ENCODE measurements around the gene PIN4.

PIN4 gene
- 2.7 to 18.1 (median 13.8) reads per million in 9 experiments for total RNA-seq

DNA sequence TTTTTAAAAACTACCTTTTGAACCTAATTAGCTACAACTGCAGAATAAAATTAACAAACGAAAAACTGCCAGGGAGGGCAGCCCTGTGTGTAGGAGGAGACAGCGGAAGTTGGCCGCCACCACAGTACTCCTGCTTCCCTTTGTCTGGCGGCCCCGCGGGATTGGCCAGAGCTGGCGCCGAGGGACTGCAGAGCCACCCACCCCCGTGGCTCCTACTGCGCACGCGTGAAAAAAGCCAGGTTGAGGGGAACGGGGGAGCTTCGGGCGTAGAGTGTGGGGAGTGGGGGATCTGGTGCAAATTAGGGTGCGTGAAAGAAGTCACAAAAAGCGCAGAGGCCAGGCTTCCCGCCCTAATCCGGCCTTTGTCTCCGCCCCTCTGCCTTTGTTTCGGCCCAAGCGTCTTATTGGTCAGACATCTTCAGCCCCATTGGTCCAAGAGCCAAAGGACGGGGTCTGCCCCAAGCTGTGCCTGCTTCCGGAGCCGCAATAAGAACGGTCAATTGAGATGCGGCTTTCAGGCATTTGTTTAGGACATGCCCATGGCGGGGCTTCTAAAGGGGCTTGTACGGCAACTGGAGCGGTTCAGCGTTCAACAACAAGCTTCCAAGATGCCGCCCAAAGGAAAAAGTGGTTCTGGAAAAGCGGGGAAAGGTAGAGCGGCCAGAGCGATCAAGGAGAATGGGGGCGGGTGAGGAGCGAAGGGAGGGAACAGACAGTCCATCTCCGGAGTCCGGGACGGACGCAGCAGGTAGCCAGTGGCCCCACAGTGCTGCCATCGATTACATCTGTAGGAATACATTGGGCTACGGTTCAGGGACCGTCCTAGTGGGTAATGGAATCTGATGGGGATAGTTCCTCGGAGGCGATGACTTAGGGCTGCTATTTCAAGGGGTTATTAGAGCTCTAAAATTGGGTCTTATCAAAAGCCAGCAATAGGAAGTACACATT lies at the start of gene PIN4:
PIN4 (plus strand) TSS at position 580 of the 948 bp plus-strand sequence; CDS start at position 609, 29 bp downstream.
- no peak within 1 kb of the TSS for H3K4me3 Mint-ChIP-seq
- peaks cover 8% of the 10 kb centered on the region for H3K36me3 Mint-ChIP-seq (ENCODE audit: insufficient read depth)
- DNase-seq (peak; percentile 72 to 78 (median 77)), ATAC-seq (replicated peaks) (peak; percentile 90)
- H3K4me1 Mint-ChIP-seq (ENCODE audit: low read depth in 2 of 2): peaks cover 7 to 8% of the 10 kb centered on the region in 2 donors
- no peaks in the 10 kb centered on the region for H3K9me3 Mint-ChIP-seq
- H3K27me3 Mint-ChIP-seq: no peaks in the 10 kb centered on the region
- H3K27ac Mint-ChIP-seq: no peak within 1 kb of the TSS

DNA sequence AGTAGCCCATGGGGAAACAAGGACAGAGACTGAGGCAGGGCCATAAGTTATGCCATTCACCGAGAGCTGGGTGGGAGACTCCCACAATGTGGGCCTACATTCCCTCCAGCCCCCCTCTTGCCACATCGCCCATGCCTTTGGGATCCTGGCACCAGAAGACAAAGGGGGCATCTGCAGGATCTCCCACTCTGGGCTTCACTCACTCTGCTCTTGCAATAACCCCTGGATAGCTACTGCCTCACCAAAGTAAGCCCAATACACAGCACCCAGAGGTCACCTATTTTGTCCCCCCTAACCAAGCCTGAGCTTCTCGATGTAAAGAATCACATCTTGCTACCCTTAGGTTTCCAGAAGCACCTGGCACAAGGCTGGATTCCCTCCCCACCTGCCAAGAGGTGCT lies 49.1 kb upstream of the PIN4 start:
- Mint-ChIP-seq H3K9me3 (no peaks in the 10 kb centered on the region), H3K4me3 (peak overlapping the region; percentile 74 to 83), H3K27me3 (no peaks in the 10 kb centered on the region), H3K4me1 (ENCODE audit: low read depth in 2 of 2) (peaks cover 4 to 13% of the 10 kb centered on the region in 2 donors), H3K27ac (peak overlapping the region; percentile 86 to 91), H3K36me3 (ENCODE audit: insufficient read depth) (peaks cover 19% of the 10 kb centered on the region)
- no peak for DNase-seq
- ATAC-seq (replicated peaks): no peak

DNA sequence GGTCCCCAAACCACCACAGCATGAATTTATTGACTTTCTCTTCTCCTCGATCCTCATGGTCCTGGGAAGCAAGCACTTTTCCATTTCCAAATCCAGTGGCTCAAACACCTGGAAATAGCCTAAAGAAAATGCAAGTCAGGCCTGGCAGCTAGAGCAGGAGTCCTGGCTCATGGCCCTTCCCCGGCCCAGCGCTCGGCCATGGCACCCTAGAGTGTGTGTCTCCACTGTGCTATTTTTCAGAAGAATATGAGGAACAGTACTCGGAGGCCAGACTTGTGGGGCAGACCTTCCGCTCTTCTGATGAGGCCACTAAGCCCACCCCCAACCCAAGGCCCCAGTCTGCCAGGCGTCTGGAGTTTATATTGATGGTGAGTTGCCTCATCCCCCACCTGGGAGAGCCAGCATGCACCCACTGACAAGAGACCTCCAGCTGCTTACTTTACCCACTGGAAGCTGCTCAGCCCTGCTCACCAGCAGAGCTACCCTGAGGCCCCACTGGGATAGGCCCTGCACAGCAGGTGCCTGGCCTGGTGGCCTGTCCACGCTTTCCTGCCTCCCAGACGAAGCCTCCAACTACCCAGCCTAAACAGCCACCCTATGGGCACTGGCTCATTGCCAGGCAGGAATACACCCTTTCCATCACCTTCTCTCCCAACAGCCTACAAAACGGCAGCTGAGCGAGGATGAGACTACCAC lies 47.6 kb upstream of the PIN4 start:
- H3K36me3 Mint-ChIP-seq (ENCODE audit: insufficient read depth): peaks cover 19% of the 10 kb centered on the region
- H3K4me1 Mint-ChIP-seq (ENCODE audit: low read depth in 2 of 2): peaks cover 4 to 13% of the 10 kb centered on the region in 2 donors
- no peak for ATAC-seq (replicated peaks)
- no peak for DNase-seq
- H3K4me3 Mint-ChIP-seq: no peak overlapping the region
- no peaks in the 10 kb centered on the region for H3K9me3 Mint-ChIP-seq
- no peaks in the 10 kb centered on the region for H3K27me3 Mint-ChIP-seq
- H3K27ac Mint-ChIP-seq: peak overlapping the region in 1 of 2 donors; percentile 55

DNA sequence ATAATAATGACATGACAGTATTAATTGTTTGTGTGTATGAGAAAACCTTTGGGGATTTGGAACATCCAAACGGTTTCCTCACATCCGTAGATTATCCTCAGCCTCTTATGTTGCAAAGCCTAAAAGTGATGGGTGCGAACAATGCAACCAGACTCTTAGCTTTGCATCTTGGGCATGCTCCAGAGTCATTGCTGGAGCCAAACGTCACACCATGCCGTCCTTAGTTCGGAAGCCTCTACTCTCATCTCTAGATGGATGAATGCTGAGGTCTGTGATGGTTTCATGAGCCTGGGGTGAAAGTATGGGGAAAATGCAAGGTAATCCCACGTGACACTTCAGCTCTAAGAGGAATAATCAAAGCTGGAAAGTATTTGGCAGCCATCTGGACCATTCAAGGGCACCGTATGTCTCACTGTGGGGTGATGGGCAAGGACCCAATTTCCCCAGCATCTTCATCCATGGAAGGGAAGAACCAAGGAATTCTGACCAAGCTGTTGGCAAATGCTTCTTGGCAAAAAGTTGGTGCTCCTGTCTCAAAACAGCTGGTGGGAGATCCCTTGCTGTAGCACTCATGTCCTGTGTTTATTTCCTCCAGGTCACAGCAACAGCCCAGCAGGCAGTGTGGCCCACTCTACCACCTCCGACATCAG lies 43.6 kb upstream of the PIN4 start:
- H3K27ac Mint-ChIP-seq: no peak overlapping the region
- no peaks in the 10 kb centered on the region for H3K27me3 Mint-ChIP-seq
- ATAC-seq (replicated peaks) (no peak), DNase-seq (no peak)
- H3K36me3 Mint-ChIP-seq (ENCODE audit: insufficient read depth): peaks cover 30% of the 10 kb centered on the region
- H3K9me3 Mint-ChIP-seq: no peaks in the 10 kb centered on the region
- H3K4me1 Mint-ChIP-seq (ENCODE audit: low read depth in 2 of 2): peaks cover 15 to 18% of the 10 kb centered on the region in 2 donors
- no peak overlapping the region for H3K4me3 Mint-ChIP-seq

- Mint-ChIP-seq H3K9me3 (no peaks in the 10 kb centered on the region), H3K36me3 (ENCODE audit: insufficient read depth) (peaks cover 31% of the 10 kb centered on the region), H3K4me1 (ENCODE audit: low read depth in 2 of 2) (peaks cover 19% of the 10 kb centered on the region in 2 donors), H3K4me3 (no peak overlapping the region), H3K27me3 (no peaks in the 10 kb centered on the region), H3K27ac (peak overlapping the region in 1 of 2 donors; percentile 62)
- no peak for DNase-seq
- ATAC-seq (replicated peaks): no peak
These were observed 42.0 kb upstream of the PIN4 start for GRCh38 chrX:72139538-72139937.

DNA sequence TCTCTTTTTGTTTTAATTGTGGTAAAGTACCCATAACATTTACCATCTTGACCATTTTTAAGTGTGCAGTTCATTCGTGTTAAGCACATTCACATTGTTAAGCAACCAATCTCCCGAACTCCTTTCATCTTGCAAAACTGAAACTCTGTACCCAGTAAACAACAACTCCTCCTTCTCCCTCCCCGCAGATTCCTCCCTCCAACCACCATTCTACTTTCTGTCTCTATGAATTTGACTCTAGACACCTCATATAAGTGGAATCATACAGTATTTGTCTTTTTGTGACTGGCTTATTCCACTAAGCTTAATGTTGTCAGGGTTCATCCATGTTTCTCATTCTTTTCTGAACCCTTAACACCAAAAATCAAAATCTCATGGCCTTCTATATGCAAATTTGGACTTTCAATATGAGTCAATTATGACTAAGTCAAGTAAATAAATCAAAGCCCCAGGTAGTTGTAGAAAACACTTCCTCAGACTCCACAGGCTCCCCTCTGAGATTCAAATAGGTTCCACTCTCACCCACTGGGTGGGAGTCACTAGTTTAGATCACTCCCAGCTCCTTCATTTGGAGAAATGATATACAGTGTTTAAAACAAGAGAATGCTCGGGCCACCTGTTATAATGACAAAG lies 40.1 kb upstream of the PIN4 start:
- Mint-ChIP-seq H3K27ac (peak overlapping the region; percentile 21 to 81), H3K27me3 (no peaks in the 10 kb centered on the region), H3K36me3 (ENCODE audit: insufficient read depth) (peaks cover 27% of the 10 kb centered on the region), H3K4me1 (ENCODE audit: low read depth in 2 of 2) (peaks cover 20 to 23% of the 10 kb centered on the region in 2 donors), H3K4me3 (peak overlapping the region; percentile 32 to 42), H3K9me3 (no peaks in the 10 kb centered on the region)
- no peak for DNase-seq
- peak; percentile 80 for ATAC-seq (replicated peaks)

DNA sequence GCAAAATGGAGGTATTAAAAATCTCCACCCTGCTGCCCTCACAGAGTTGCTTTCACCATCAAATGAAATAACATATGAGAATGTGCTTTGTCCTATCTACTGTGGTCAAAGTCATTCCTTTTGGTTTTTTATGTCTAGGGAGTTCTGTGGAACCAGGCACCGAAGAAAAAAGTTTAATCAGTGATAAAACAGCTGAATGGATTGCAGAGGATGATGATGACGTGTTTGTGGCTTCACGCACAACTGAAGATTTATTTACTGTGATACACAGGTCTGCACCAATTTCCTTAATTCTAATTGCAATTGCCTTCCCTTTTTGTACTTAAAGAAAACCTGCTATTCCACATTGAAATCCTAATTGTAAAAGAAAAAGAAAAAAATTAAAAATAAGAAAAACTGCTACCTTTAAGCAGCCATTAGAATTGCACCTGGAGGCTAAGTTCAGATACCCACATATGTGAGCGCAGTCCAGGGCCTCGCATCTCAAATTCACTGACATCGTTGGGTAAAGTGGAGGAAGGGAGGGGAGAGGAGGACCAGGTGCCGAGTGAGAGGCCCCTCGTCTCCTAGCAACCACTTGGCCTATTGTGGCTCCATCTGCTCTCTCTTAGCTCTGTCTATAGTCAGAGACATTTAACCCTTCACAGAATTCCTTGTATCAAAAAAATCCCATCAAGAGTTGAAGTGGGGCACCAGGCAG lies 39.3 kb upstream of the PIN4 start:
- DNase-seq: no peak
- no peak overlapping the region for H3K4me3 Mint-ChIP-seq
- H3K9me3 Mint-ChIP-seq: no peaks in the 10 kb centered on the region
- peaks cover 23 to 24% of the 10 kb centered on the region in 2 donors for H3K4me1 Mint-ChIP-seq (ENCODE audit: low read depth in 2 of 2)
- ATAC-seq (replicated peaks): peak; percentile 50
- peaks cover 22% of the 10 kb centered on the region for H3K36me3 Mint-ChIP-seq (ENCODE audit: insufficient read depth)
- no peaks in the 10 kb centered on the region for H3K27me3 Mint-ChIP-seq
- peak overlapping the region in 1 of 2 donors; percentile 21 for H3K27ac Mint-ChIP-seq

DNA sequence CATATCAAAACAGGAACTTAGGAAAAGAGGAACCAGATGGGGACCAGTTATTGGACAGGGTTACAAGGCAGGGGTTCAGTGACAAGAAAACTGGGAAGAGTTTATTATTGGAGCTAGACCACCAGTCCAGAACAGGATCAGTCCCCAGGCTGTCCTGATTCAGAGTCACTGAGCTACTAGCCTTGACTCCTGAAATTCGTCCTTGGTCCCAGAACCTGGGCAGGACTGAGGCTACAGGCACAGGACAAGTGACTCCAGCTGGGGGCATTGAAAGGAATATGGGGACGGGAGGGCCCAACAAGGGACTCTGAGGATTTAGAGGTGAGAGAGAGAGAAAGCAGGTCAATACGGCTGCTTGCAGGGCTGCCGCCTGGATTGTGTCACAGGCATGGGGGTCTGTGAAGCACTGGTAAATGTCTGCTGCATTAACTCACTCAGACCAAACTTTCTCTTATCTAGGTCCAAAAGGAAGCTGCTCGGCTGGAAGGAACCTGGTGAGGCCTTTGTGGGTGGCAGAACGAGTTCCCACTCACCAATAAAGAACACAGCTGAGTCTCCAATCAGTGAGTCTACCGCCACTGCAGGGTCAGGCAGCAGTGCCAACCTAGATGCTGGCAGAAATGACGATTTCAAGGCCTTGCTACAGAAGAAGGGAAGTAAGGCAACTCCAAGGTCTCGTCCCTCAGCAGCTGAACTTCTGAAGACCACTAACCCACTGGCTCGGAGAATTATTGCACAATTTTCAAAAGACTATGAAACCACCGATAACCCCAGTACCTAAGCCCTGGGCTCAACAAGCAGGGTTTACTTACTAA lies 38.6 kb upstream of the PIN4 start:
- H3K36me3 Mint-ChIP-seq (ENCODE audit: insufficient read depth): peaks cover 22% of the 10 kb centered on the region
- peaks cover 23 to 24% of the 10 kb centered on the region in 2 donors for H3K4me1 Mint-ChIP-seq (ENCODE audit: low read depth in 2 of 2)
- no peaks in the 10 kb centered on the region for H3K27me3 Mint-ChIP-seq
- H3K4me3 Mint-ChIP-seq: no peak overlapping the region
- no peaks in the 10 kb centered on the region for H3K9me3 Mint-ChIP-seq
- H3K27ac Mint-ChIP-seq: peak overlapping the region; percentile 21 to 52
- DNase-seq: no peak
- no peak for ATAC-seq (replicated peaks)

- DNase-seq (no peak), ATAC-seq (replicated peaks) (no peak)
- Mint-ChIP-seq H3K27me3 (no peaks in the 10 kb centered on the region), H3K27ac (peak overlapping the region; percentile 38 to 52), H3K4me3 (no peak overlapping the region), H3K4me1 (ENCODE audit: low read depth in 2 of 2) (peaks cover 23 to 24% of the 10 kb centered on the region in 2 donors), H3K9me3 (no peaks in the 10 kb centered on the region), H3K36me3 (ENCODE audit: insufficient read depth) (peaks cover 22% of the 10 kb centered on the region)
These were observed 38.0 kb upstream of the PIN4 start for GRCh38 chrX:72143609-72143907.

DNA sequence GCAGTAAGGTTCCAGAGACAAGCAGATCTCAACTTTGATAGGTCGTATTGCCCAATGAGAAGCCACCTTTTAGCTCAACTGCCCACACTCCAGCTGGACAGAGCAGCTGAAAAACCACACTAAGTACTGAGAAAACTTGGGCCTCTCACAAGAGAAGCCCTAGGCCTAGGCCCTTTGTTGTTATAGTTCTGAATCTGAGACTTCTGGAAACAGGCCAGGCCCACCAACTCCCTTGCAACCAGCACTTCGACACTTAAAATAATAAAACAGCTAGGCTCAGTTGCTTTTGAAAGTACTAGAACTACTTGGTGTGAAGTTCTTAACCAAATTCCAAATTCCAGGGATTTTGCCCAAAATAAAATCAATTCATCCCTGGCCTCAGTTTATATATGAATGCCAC lies 36.4 kb upstream of the PIN4 start:
- Mint-ChIP-seq H3K4me3 (no peak overlapping the region), H3K27me3 (no peaks in the 10 kb centered on the region), H3K36me3 (ENCODE audit: insufficient read depth) (peaks cover 13% of the 10 kb centered on the region), H3K4me1 (ENCODE audit: low read depth in 2 of 2) (peaks cover 20 to 24% of the 10 kb centered on the region in 2 donors), H3K27ac (no peak overlapping the region), H3K9me3 (no peaks in the 10 kb centered on the region)
- ATAC-seq (replicated peaks): no peak
- no peak for DNase-seq

GRCh38 chrX:72146527-72146926 lies 35.0 kb upstream of the PIN4 start:
- no peak overlapping the region for H3K4me3 Mint-ChIP-seq
- no peak overlapping the region for H3K27ac Mint-ChIP-seq
- no peak for ATAC-seq (replicated peaks)
- H3K36me3 Mint-ChIP-seq (ENCODE audit: insufficient read depth): peaks cover 13% of the 10 kb centered on the region
- H3K27me3 Mint-ChIP-seq: no peaks in the 10 kb centered on the region
- no peak for DNase-seq
- peaks cover 14 to 17% of the 10 kb centered on the region in 2 donors for H3K4me1 Mint-ChIP-seq (ENCODE audit: low read depth in 2 of 2)
- no peaks in the 10 kb centered on the region for H3K9me3 Mint-ChIP-seq

- DNase-seq: no peak
- no peak overlapping the region for H3K27ac Mint-ChIP-seq
- no peaks in the 10 kb centered on the region for H3K36me3 Mint-ChIP-seq (ENCODE audit: insufficient read depth)
- H3K9me3 Mint-ChIP-seq: no peaks in the 10 kb centered on the region
- peaks cover 5 to 7% of the 10 kb centered on the region in 2 donors for H3K27me3 Mint-ChIP-seq
- no peak for ATAC-seq (replicated peaks)
- no peak overlapping the region for H3K4me3 Mint-ChIP-seq
- no peaks in the 10 kb centered on the region for H3K4me1 Mint-ChIP-seq (ENCODE audit: low read depth in 2 of 2)
These were observed 22.8 kb upstream of the PIN4 start for GRCh38 chrX:72158773-72159172.

Data from effector memory CD8-positive, alpha-beta T cell (primary cell).